Ecto neural progenitor cell (in vitro differentiated cells): ENCODE results near the gene OR6P1.

Experiments used
- DNase-seq: peaks from one replicate; pipeline ENCODE4 v3.0.0-alpha.2; 2018; ENCODE audit warnings: low spot score

Gene OR6P1

GRCh38 chr1:158570480-158570879 is at the start of gene OR6P1:
Gene OR6P1 (minus strand): TSS chr1:158570580. CDS start chr1:158563604, 6,976 bp downstream.
- DNase-seq, result no peak

GRCh38 chr1:158613764-158614163 is 43.4 kb upstream of the OR6P1 start:
- no peak for DNase-seq

- no peak for DNase-seq
Observed at GRCh38 chr1:158611916-158612315, 41.5 kb upstream of the OR6P1 start.

- DNase-seq, result no peak
Observed at GRCh38 chr1:158607296-158607695, 36.9 kb upstream of the OR6P1 start.

- DNase-seq, result no peak
Observed at GRCh38 chr1:158604968-158605367, 34.6 kb upstream of the OR6P1 start, which contains the start of gene OR10Z1. Gene OR10Z1 (plus strand): TSS chr1:158605268. CDS start chr1:158606439, 1,171 bp downstream.

- DNase-seq, result no peak
Observed at GRCh38 chr1:158600735-158601134, 30.4 kb upstream of the OR6P1 start.

GRCh38 chr1:158586942-158587341 is 16.6 kb upstream of the OR6P1 start:
- no peak for DNase-seq

- DNase-seq, result no peak
Observed at GRCh38 chr1:158583962-158584361, 13.6 kb upstream of the OR6P1 start.

GRCh38 chr1:158579733-158580132 is 9.4 kb upstream of the OR6P1 start, which contains the start of gene OR10X1:
Gene OR10X1 (minus strand): TSS chr1:158579899. CDS start chr1:158579899, 0 bp downstream.
- no peak for DNase-seq

GRCh38 chr1:158577561-158577960 is 7.2 kb upstream of the OR6P1 start:
- no peak for DNase-seq

GRCh38 chr1:158572226-158572625 is 1.8 kb upstream of the OR6P1 start:
- DNase-seq, result no peak

- no peak for DNase-seq
Observed at GRCh38 chr1:158564608-158565007, 5.8 kb downstream of the OR6P1 start.

GRCh38 chr1:158563853-158564252 is 6.5 kb downstream of the OR6P1 start:
- DNase-seq, result no peak

GRCh38 chr1:158559696-158560095 is 10.7 kb downstream of the OR6P1 start:
- no peak for DNase-seq

GRCh38 chr1:158554352-158554751 is 16.0 kb downstream of the OR6P1 start, which contains the start of gene OR6Y1:
Gene OR6Y1 (minus strand): TSS chr1:158554405. CDS start chr1:158548105, 6,300 bp downstream.
- no peak for DNase-seq

- no peak for DNase-seq
Observed at GRCh38 chr1:158552296-158552695, 18.1 kb downstream of the OR6P1 start.

- DNase-seq, result no peak
Observed at GRCh38 chr1:158547533-158547932, 22.8 kb downstream of the OR6P1 start.

- DNase-seq, result no peak
Observed at GRCh38 chr1:158537609-158538008, 32.8 kb downstream of the OR6P1 start.

GRCh38 chr1:158534496-158534895 is 35.9 kb downstream of the OR6P1 start:
- DNase-seq, result no peak

GRCh38 chr1:158527190-158527815 is 43.1 kb downstream of the OR6P1 start:
- DNase-seq, result no peak

GRCh38 chr1:158521666-158522058 is 48.7 kb downstream of the OR6P1 start:
- DNase-seq, result no peak

- no peak for DNase-seq
Observed at GRCh38 chr1:158520955-158521665, 49.3 kb downstream of the OR6P1 start.

GRCh38 chr1:158520021-158520420 is 50.4 kb downstream of the OR6P1 start:
- no peak for DNase-seq
